ENCODE results near the gene IBA57. TPM values are rescaled to one million over a fixed set of nuclear protein-coding genes. Genes with fewer than 3 reads are reported as not detected.

Gene IBA57
- total and polyA plus RNA-seq, 2 of the 8 experiments (the other 6 are each of a cell fraction or from before 2014, with no cell fraction given): 2.6 to 5.9 TPM

GRCh38 chr1:228161362-228161761 is 4.2 kb upstream of the IBA57 start:
- Histone ChIP-seq H3K56ac (replicated peaks; ENCODE audit: insufficient read length, low read depth, low read length) (no peak overlapping the region), H3K9me3 (ENCODE audit: insufficient read depth in 2 of 2, low read depth in 1 of 2, low read length in 1 of 2) (no peaks in the 10 kb centered on the region), H2BK20ac (ENCODE audit: low read length) (no peak overlapping the region), H3K4me2 (ENCODE audit: insufficient read depth in 1 of 2, low read depth in 2 of 2, low read length in 2 of 2) (no peak overlapping the region), H4K91ac (replicated peaks; ENCODE audit: insufficient read length, low read length) (no peak overlapping the region), H2BK12ac (ENCODE audit: low read depth, low read length) (no peak overlapping the region), H3K14ac (ENCODE audit: insufficient read length) (no peak overlapping the region), H3K27ac (ENCODE audit: low read depth, low read length) (no peak overlapping the region), H3K4me3 (ENCODE audit: extremely low read depth in 1 of 4, insufficient read depth in 2 of 4, low read depth in 3 of 4, low read length in 4 of 4) (no peak overlapping the region), H2BK120ac (replicated peaks; ENCODE audit: low read depth, low read length) (no peak overlapping the region), H3K23ac (ENCODE audit: insufficient read length) (no peak overlapping the region), H3K4ac (replicated peaks; ENCODE audit: insufficient read length, low read depth, low read length) (no peak overlapping the region), H3K79me1 (ENCODE audit: low read depth, low read length) (no peaks in the 10 kb centered on the region), H3K4me1 (replicated peaks in 1 of 4; ENCODE audit: control insufficient read depth in 3 of 4, insufficient read depth in 4 of 4, low read length in 3 of 4) (peaks cover 0 to 9% (median 6%) of the 10 kb centered on the region in 4 experiments; a peak in 6 of 7 replicates), H4K20me1 (replicated peaks in 1 of 2; ENCODE audit: control insufficient read depth in 1 of 2, insufficient read depth in 2 of 2, low read length in 2 of 2) (no peaks in the 10 kb centered on the region), H2BK5ac (ENCODE audit: low read depth, low read length) (no peak overlapping the region), H2AK5ac (ENCODE audit: low read depth, low read length) (no peak overlapping the region), H3K27me3 (replicated peaks in 1 of 4; ENCODE audit: control insufficient read depth in 3 of 4, extremely low read depth in 1 of 4, insufficient read depth in 3 of 4, low read length in 3 of 4) (peaks cover 0 to 3% (median 0%) of the 10 kb centered on the region in 4 experiments; a peak in 4 of 7 replicates), H3K23me2 (ENCODE audit: low read depth, low read length) (peaks cover 5% of the 10 kb centered on the region; the same call in 1 of the 2 replicates), H4K5ac (ENCODE audit: insufficient read length, low read depth, low read length) (no peak overlapping the region), H3K18ac (ENCODE audit: extremely low read depth, low read length) (no peak overlapping the region), H3K36me3 (ENCODE audit: control insufficient read depth in 2 of 4, insufficient read depth in 4 of 4, low read length in 3 of 4) (no peaks in the 10 kb centered on the region), H2BK15ac (ENCODE audit: low read length) (no peak overlapping the region), H4K8ac (ENCODE audit: extremely low read depth, insufficient read depth, low read length) (no peak overlapping the region), H2AFZ (ENCODE audit: low read length) (no peak overlapping the region), H3K79me2 (ENCODE audit: control insufficient read depth in 1 of 2, insufficient read depth in 2 of 2, low read length in 2 of 2) (peaks cover 0 to 1% of the 10 kb centered on the region in 2 experiments; a peak in 1 of 4 replicates), H3K9ac (replicated peaks in 1 of 4; ENCODE audit: extremely low read depth in 1 of 4, low read depth in 3 of 4, low read length in 3 of 4) (no peak overlapping the region)
- ChIA-PET POLR2A (ENCODE audit: partially characterized antibody) (interaction anchor here (6.5 kb wide), 1 partner anchor 8 kb away, joined by 44 read pairs; no protein-coding TSS in a partner anchor), CTCF (ENCODE audit: partially characterized antibody) (interaction anchor here (0.7 to 1.7 kb wide), 2 partner anchors 9 to 15 kb away, joined by 3 to 4 read pairs; no protein-coding TSS in a partner anchor)
- no peak for TF ChIP-seq RNF2 (IDR thresholded peaks at IDR 0.05; ENCODE audit: borderline replicate concordance, low read depth, low read length, missing control alignments, poor library complexity, severe bottlenecking)
- no peak for TF ChIP-seq FOSL1 (IDR thresholded peaks at IDR 0.05; ENCODE audit: insufficient read depth, low read depth, low read length)
- TF ChIP-seq ATF3 (IDR thresholded peaks at IDR 0.05; ENCODE audit: insufficient read depth, low read depth, low read length): no peak
- 84% methylated on average over 6 of the region's 7 CpGs; no CpG with 5 or more reads in 1 of the 2 experiments for WGBS, 2 experiments (ENCODE audit: extremely low coverage in 1 of 2, insufficient coverage in 1 of 2, insufficient read length in 1 of 2, insufficient replicate concordance in 2 of 2, low coverage in 1 of 2, low lambda C conversion rate in 2 of 2, missing lambda C conversion rate in 1 of 2)
- DNase-seq (ENCODE audit: low read depth in 1 of 2, low spot score in 2 of 2) (no peak), FAIRE-seq (no peak)
